AG20443 (cell line): ENCODE results near the gene IFT122.

Source experiments
- DNase-seq: peaks from one replicate; pipeline ENCODE4 v3.0.0; 2012; ENCODE audit warnings: low spot score, mixed read lengths

IFT122 gene

GRCh38 chr3:129558772-129559564 lies 118.9 kb downstream of the IFT122 start:
- DNase-seq, result peak; percentile 77

GRCh38 chr3:129559565-129560079 lies 119.6 kb downstream of the IFT122 start:
- no peak for DNase-seq

- peak; percentile 59 for DNase-seq
Observed at GRCh38 chr3:129560269-129560787, 120.3 kb downstream of the IFT122 start.

GRCh38 chr3:129560911-129561594 lies 121.0 kb downstream of the IFT122 start:
- DNase-seq, result peak; percentile 96

GRCh38 chr3:129561619-129562248 lies 121.7 kb downstream of the IFT122 start:
- DNase-seq, result no peak

GRCh38 chr3:129562803-129563202 lies 122.8 kb downstream of the IFT122 start:
- no peak for DNase-seq

- no peak for DNase-seq
Observed at GRCh38 chr3:129563332-129563731, 123.3 kb downstream of the IFT122 start.

GRCh38 chr3:129563850-129564535 lies 124.0 kb downstream of the IFT122 start:
- DNase-seq, result no peak

- no peak for DNase-seq
Observed at GRCh38 chr3:129564981-129565644, 125.1 kb downstream of the IFT122 start.

- DNase-seq, result no peak
Observed at GRCh38 chr3:129565902-129566301, 125.9 kb downstream of the IFT122 start.

- no peak for DNase-seq
Observed at GRCh38 chr3:129567176-129567705, 127.2 kb downstream of the IFT122 start.

- DNase-seq, result no peak
Observed at GRCh38 chr3:129567939-129568338, 127.9 kb downstream of the IFT122 start.

GRCh38 chr3:129569856-129570255 lies 129.8 kb downstream of the IFT122 start:
- no peak for DNase-seq
